GM23338 (cell line): ENCODE results near the gene DPYSL3. TPM values are rescaled to one million over a fixed set of nuclear protein-coding genes. Genes with fewer than 3 reads are reported as not detected.

Experiments
- ATAC-seq: fragments of 200-7000 bp; cut with Tn5 transposase; 3 replicates; pipeline ENCODE4 v1.9.1; 2020
- DNase-seq: peaks from one replicate; pipeline ENCODE4 v3.0.0-alpha.2; 2015; ENCODE audit warnings: low spot score
- H2AFZ ChIP-seq: fragments of 200-600 bp; sonication (generic); 2 replicates; pipeline ENCODE4 v1.8.0; 2016; ENCODE audit warnings: antibody characterized with exemption, mild to moderate bottlenecking, moderate library complexity
- H3F3A ChIP-seq: fragments of 200-600 bp; sonication (generic); replicated peaks from 2 replicates; pipeline ENCODE4 v1.8.0; 2017; ENCODE audit warnings: antibody characterized with exemption, mixed run types, low read depth
- H3K27ac ChIP-seq: fragments of 200-600 bp; sonication (generic); 2 replicates; pipeline ENCODE4 v1.6.1; 2016; ENCODE audit warnings: low read depth
- H3K27me3 ChIP-seq: fragments of 200-600 bp; sonication (generic); 2 replicates; pipeline ENCODE4 v1.8.0; 2016; ENCODE audit warnings: mild to moderate bottlenecking, mixed run types, moderate library complexity; ENCODE audit not compliant: insufficient read depth
- H3K36me3 ChIP-seq: fragments of 200-600 bp; sonication (generic); 2 replicates; pipeline ENCODE4 v1.8.0; 2016; ENCODE audit warnings: mild to moderate bottlenecking; ENCODE audit not compliant: insufficient read depth
- H3K4me1 ChIP-seq: fragments of 200-600 bp; sonication (generic); 2 replicates; pipeline ENCODE4 v1.8.0; 2016; ENCODE audit warnings: mild to moderate bottlenecking, moderate library complexity; ENCODE audit not compliant: insufficient read depth
- H3K4me2 ChIP-seq: fragments of 200-600 bp; sonication (generic); 2 replicates; pipeline ENCODE4 v1.7.1; 2017; ENCODE audit warnings: mixed run types
- H3K4me3 ChIP-seq: fragments of 200-600 bp; sonication (generic); 2 replicates; pipeline ENCODE4 v1.6.1; 2016; ENCODE audit warnings: mixed run types
- H3K79me2 ChIP-seq: fragments of 200-600 bp; sonication (generic); replicated peaks from 2 replicates; pipeline ENCODE4 v1.8.0; 2017; ENCODE audit warnings: mild to moderate bottlenecking; ENCODE audit not compliant: insufficient read depth
- H3K9me2 ChIP-seq: fragments of 200-600 bp; sonication (generic); 2 replicates; pipeline ENCODE4 v1.8.0; 2017; ENCODE audit not compliant: insufficient read depth
- H4K20me1 ChIP-seq: fragments of 200-600 bp; sonication (generic); replicated peaks from 2 replicates; pipeline ENCODE4 v1.8.0; 2017; ENCODE audit warnings: mild to moderate bottlenecking; ENCODE audit not compliant: insufficient read depth
- H3K27ac Mint-ChIP-seq: 2 replicates; pipeline ENCODE4 v1.8.0; 2020; ENCODE audit warnings: inconsistent platforms, mild to moderate bottlenecking, moderate library complexity, mixed read lengths
- H3K27me3 Mint-ChIP-seq: 3 replicates; pipeline ENCODE4 v1.8.0; 2022; ENCODE audit warnings: low read depth, mild to moderate bottlenecking, moderate library complexity, mixed read lengths, inconsistent platforms; ENCODE audit not compliant: insufficient read depth, poor library complexity
- H3K36me3 Mint-ChIP-seq: 3 replicates; pipeline ENCODE4 v1.8.0; 2021; ENCODE audit warnings: low read depth, mild to moderate bottlenecking, inconsistent platforms, moderate library complexity, mixed read lengths
- H3K4me1 Mint-ChIP-seq: 3 replicates; pipeline ENCODE4 v1.8.0; 2020; ENCODE audit warnings: mild to moderate bottlenecking, inconsistent platforms, mixed read lengths
- H3K4me3 Mint-ChIP-seq: 3 replicates; pipeline ENCODE4 v1.8.0; 2021; ENCODE audit warnings: moderate library complexity, mild to moderate bottlenecking, inconsistent platforms, mixed read lengths
- H3K9me3 Mint-ChIP-seq: 3 replicates; pipeline ENCODE4 v1.8.0; 2020; ENCODE audit warnings: moderate library complexity, mild to moderate bottlenecking, inconsistent platforms, mixed read lengths
- CREB1 ChIP-seq: fragments of 250-450 bp; sonication (Bioruptor Pico); IDR thresholded peaks from 2 replicates; pipeline ENCODE4 v1.5.0; 2020; ENCODE audit warnings: low read depth, mild to moderate bottlenecking, moderate library complexity
- CTCF ChIP-seq, 2 experiments: fragments of 200-600 bp in 1 of 2; sonication (generic) in 1 of 2; conservative IDR thresholded peaks; 2 replicates each; pipeline versions ENCODE4 v1.5.1 to v1.6.1; 2016 to 2017; ENCODE audit warnings: antibody characterized with exemption in 2 of 2, low read depth in 2 of 2, mild to moderate bottlenecking in 2 of 2, moderate library complexity in 1 of 2
- JUNB ChIP-seq: IDR thresholded peaks from one replicate; pipeline ENCODE4 v1.6.1; 2016; ENCODE audit warnings: antibody characterized with exemption; ENCODE audit not compliant: unreplicated experiment
- POLR2AphosphoS5 ChIP-seq: IDR thresholded peaks from 2 replicates; pipeline ENCODE4 v1.6.1; 2016; ENCODE audit warnings: antibody characterized with exemption, low read depth
- REST ChIP-seq: IDR thresholded peaks from one replicate; pipeline ENCODE4 v1.6.1; 2018; ENCODE audit warnings: antibody characterized with exemption; ENCODE audit not compliant: unreplicated experiment
- polyA plus RNA-seq: library from polyadenylated mRNA; unstranded; fragments of >200 nt; fragmentation: Nextera tagmentation; extraction: Ambion mirVana; gene quantifications from 2 replicates; pipeline ENCODE4 v1.2.1, GENCODE V29; 2016
- total RNA-seq: library from RNA; depleted of rRNA; stranded (reverse); fragments of >200 nt; shearing (Covaris generic); gene quantifications from 2 replicates; pipeline ENCODE4 v1.2.3, GENCODE V29; 2014
- TF ChIP-seq, protein P1 (sequence below): fragments of 250-450 bp; sonication (Bioruptor Pico); IDR thresholded peaks from 2 replicates; pipeline ENCODE4 v1.5.0; 2020; ENCODE audit warnings: mild to moderate bottlenecking, moderate library complexity

The DPYSL3 gene
- total and polyA plus RNA-seq, 2 experiments from 2014 or later: 97.6 to 455 TPM

- Histone ChIP-seq H3K36me3 (no peaks in the 10 kb centered on the region), H3K4me3 (no peak overlapping the region), H4K20me1 (no peaks in the 10 kb centered on the region), H2AFZ (no peak overlapping the region), H3K27ac (no peak overlapping the region), H3K4me2 (no peak overlapping the region), H3K79me2 (no peaks in the 10 kb centered on the region), H3F3A (no peaks in the 10 kb centered on the region), H3K27me3 (no peaks in the 10 kb centered on the region), H3K9me2 (peaks cover 6% of the 10 kb centered on the region), H3K4me1 (peaks cover 5% of the 10 kb centered on the region; the same call in 1 of the 2 replicates)
- TF ChIP-seq REST (no peak), POLR2AphosphoS5 (no peak), CTCF (conservative IDR thresholded peaks at IDR 0.05; ENCODE audit: low read depth in 2 of 2) (no peak), JUNB (no peak), CREB1 (CRISPR knock-in tag) (no peak)
- TF ChIP-seq, protein P1, sequence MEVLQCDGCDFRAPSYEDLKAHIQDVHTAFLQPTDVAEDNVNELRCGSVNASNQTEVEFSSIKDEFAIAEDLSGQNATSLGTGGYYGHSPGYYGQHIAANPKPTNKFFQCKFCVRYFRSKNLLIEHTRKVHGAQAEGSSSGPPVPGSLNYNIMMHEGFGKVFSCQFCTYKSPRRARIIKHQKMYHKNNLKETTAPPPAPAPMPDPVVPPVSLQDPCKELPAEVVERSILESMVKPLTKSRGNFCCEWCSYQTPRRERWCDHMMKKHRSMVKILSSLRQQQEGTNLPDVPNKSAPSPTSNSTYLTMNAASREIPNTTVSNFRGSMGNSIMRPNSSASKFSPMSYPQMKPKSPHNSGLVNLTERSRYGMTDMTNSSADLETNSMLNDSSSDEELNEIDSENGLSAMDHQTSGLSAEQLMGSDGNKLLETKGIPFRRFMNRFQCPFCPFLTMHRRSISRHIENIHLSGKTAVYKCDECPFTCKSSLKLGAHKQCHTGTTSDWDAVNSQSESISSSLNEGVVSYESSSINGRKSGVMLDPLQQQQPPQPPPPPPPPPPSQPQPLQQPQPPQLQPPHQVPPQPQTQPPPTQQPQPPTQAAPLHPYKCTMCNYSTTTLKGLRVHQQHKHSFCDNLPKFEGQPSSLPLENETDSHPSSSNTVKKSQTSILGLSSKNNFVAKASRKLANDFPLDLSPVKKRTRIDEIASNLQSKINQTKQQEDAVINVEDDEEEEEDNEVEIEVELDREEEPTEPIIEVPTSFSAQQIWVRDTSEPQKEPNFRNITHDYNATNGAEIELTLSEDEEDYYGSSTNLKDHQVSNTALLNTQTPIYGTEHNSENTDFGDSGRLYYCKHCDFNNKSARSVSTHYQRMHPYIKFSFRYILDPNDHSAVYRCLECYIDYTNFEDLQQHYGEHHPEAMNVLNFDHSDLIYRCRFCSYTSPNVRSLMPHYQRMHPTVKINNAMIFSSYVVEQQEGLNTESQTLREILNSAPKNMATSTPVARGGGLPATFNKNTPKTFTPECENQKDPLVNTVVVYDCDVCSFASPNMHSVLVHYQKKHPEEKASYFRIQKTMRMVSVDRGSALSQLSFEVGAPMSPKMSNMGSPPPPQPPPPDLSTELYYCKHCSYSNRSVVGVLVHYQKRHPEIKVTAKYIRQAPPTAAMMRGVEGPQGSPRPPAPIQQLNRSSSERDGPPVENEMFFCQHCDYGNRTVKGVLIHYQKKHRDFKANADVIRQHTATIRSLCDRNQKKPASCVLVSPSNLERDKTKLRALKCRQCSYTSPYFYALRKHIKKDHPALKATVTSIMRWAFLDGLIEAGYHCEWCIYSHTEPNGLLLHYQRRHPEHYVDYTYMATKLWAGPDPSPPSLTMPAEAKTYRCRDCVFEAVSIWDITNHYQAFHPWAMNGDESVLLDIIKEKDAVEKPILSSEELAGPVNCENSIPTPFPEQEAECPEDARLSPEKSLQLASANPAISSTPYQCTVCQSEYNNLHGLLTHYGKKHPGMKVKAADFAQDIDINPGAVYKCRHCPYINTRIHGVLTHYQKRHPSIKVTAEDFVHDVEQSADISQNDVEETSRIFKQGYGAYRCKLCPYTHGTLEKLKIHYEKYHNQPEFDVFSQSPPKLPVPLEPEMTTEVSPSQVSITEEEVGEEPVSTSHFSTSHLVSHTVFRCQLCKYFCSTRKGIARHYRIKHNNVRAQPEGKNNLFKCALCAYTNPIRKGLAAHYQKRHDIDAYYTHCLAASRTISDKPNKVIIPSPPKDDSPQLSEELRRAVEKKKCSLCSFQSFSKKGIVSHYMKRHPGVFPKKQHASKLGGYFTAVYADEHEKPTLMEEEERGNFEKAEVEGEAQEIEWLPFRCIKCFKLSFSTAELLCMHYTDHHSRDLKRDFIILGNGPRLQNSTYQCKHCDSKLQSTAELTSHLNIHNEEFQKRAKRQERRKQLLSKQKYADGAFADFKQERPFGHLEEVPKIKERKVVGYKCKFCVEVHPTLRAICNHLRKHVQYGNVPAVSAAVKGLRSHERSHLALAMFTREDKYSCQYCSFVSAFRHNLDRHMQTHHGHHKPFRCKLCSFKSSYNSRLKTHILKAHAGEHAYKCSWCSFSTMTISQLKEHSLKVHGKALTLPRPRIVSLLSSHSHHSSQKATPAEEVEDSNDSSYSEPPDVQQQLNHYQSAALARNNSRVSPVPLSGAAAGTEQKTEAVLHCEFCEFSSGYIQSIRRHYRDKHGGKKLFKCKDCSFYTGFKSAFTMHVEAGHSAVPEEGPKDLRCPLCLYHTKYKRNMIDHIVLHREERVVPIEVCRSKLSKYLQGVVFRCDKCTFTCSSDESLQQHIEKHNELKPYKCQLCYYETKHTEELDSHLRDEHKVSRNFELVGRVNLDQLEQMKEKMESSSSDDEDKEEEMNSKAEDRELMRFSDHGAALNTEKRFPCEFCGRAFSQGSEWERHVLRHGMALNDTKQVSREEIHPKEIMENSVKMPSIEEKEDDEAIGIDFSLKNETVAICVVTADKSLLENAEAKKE (CRISPR knock-in tag): no peak
- Mint-ChIP-seq H3K9me3 (peaks cover 17% of the 10 kb centered on the region), H3K27me3 (peaks cover 1% of the 10 kb centered on the region), H3K27ac (no peak overlapping the region), H3K4me3 (no peak overlapping the region), H3K4me1 (peaks cover 5% of the 10 kb centered on the region; the same call in 2 of the 3 replicates), H3K36me3 (peaks cover 15% of the 10 kb centered on the region; the same call in 2 of the 3 replicates)
- no peak for ATAC-seq
- no peak for DNase-seq
Observed at GRCh38 chr5:147377682-147378081, 132.2 kb downstream of the DPYSL3 start.
